ENCODE measurements around the gene NFATC1. TPM values are rescaled to one million over a fixed set of nuclear protein-coding genes. Genes with fewer than 3 reads are reported as not detected.
A peak's percentile ranks its signal among the peaks of the same experiment; 100 is the strongest.

Gene NFATC1
- total RNA-seq, 4 donors from 2014 or later, result 13.9 to 24.3 (median 16.7) TPM

- H3K36me3 ChIP-seq, result peaks cover 49% of the 10 kb centered on the region
- TF ChIP-seq POLR2A (IDR thresholded peaks at IDR 0.05), result no peak
- H3K4me1 ChIP-seq, result peaks cover 18% of the 10 kb centered on the region
- H3K9me3 ChIP-seq, result no peaks in the 10 kb centered on the region
- no peak overlapping the region for H3K27ac ChIP-seq
- no peaks in the 10 kb centered on the region for H3K27me3 ChIP-seq
- H3K4me3 ChIP-seq, result no peak overlapping the region
- DNase-seq (ENCODE audit: low spot score in 2 of 2), result no peak
- 94% methylated on average over 13 of the region's 26 CpGs for WGBS
Measured at GRCh38 chr18:79455261-79455660, 59.5 kb downstream of the NFATC1 start.

GRCh38 chr18:79456105-79456980 lies 60.6 kb downstream of the NFATC1 start:
- H3K27ac ChIP-seq, result no peak overlapping the region
- TF ChIP-seq POLR2AphosphoS5 (IDR thresholded peaks at IDR 0.05), result no peak
- H3K4me1 ChIP-seq, result peaks cover 18% of the 10 kb centered on the region
- no peak for DNase-seq (ENCODE audit: low spot score in 2 of 2)
- no peak overlapping the region for H3K4me3 ChIP-seq
- WGBS, result 92% methylated on average over 15 of the region's 37 CpGs
- no peaks in the 10 kb centered on the region for H3K9me3 ChIP-seq
- peaks cover 46% of the 10 kb centered on the region for H3K36me3 ChIP-seq
- no peaks in the 10 kb centered on the region for H3K27me3 ChIP-seq

- WGBS, result 84% methylated on average over 8 of the region's 12 CpGs
- Histone ChIP-seq H3K4me1 (peaks cover 18% of the 10 kb centered on the region), H3K9me3 (no peaks in the 10 kb centered on the region), H3K4me3 (no peak overlapping the region), H3K36me3 (peaks cover 44% of the 10 kb centered on the region), H3K27ac (no peak overlapping the region), H3K27me3 (no peaks in the 10 kb centered on the region)
- no peak for DNase-seq (ENCODE audit: low spot score in 2 of 2)
- TF ChIP-seq, protein P1, sequence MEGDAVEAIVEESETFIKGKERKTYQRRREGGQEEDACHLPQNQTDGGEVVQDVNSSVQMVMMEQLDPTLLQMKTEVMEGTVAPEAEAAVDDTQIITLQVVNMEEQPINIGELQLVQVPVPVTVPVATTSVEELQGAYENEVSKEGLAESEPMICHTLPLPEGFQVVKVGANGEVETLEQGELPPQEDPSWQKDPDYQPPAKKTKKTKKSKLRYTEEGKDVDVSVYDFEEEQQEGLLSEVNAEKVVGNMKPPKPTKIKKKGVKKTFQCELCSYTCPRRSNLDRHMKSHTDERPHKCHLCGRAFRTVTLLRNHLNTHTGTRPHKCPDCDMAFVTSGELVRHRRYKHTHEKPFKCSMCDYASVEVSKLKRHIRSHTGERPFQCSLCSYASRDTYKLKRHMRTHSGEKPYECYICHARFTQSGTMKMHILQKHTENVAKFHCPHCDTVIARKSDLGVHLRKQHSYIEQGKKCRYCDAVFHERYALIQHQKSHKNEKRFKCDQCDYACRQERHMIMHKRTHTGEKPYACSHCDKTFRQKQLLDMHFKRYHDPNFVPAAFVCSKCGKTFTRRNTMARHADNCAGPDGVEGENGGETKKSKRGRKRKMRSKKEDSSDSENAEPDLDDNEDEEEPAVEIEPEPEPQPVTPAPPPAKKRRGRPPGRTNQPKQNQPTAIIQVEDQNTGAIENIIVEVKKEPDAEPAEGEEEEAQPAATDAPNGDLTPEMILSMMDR (IDR thresholded peaks at IDR 0.05), result no peak
- TF ChIP-seq POLR2A (IDR thresholded peaks at IDR 0.05), result no peak
- no peak for TF ChIP-seq POLR2AphosphoS5 (IDR thresholded peaks at IDR 0.05)
- TF ChIP-seq EP300 (IDR thresholded peaks at IDR 0.05), result no peak
Measured at GRCh38 chr18:79457239-79457638, 61.5 kb downstream of the NFATC1 start.

GRCh38 chr18:79457652-79458051 lies 61.9 kb downstream of the NFATC1 start:
- DNase-seq (ENCODE audit: low spot score in 2 of 2), result no peak
- Histone ChIP-seq H3K27ac (no peak overlapping the region), H3K36me3 (peaks cover 42% of the 10 kb centered on the region), H3K4me1 (peaks cover 18% of the 10 kb centered on the region), H3K27me3 (no peaks in the 10 kb centered on the region), H3K4me3 (no peak overlapping the region), H3K9me3 (no peaks in the 10 kb centered on the region)
- TF ChIP-seq POLR2A (IDR thresholded peaks at IDR 0.05) (no peak), POLR2AphosphoS5 (IDR thresholded peaks at IDR 0.05) (no peak), EP300 (IDR thresholded peaks at IDR 0.05) (no peak)
- TF ChIP-seq, protein P1 (IDR thresholded peaks at IDR 0.05), result no peak
- 88% methylated on average over 16 of the region's 18 CpGs for WGBS

DNA sequence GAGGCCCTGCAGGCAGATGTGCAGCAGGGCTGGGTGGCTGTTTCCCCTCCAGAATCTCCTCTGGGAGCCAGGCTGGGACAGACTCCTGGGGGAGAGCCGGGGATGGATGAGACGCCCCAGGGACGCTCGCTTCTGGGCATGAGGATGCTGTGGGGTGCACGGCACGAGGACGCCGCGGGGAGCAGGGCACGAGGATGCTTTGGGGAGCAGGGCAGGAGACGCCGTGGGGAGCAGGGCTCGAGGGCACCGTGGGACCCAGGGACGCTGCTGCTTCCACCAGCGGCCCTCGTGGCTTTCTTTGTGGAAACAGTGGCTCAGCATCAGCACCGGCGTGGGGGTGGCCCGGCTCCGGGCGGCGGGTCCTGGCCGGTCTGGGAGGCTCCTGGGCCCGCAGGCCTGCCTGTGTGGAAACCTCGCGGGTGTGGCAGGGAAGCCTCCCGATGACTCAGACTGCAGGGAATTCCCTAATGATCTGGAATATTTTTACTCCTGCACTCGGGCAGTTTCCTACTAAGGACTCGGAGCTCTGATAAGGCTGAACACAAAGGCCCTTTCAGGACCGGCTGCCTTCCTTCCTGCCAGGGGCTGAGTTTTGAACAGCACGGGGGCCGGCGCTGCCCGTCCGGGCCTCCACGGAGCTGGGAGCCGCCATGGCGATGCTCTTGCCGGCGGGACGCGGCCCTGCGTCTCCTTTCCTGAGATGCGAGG lies 62.6 kb downstream of the NFATC1 start:
- no peak for TF ChIP-seq POLR2A (IDR thresholded peaks at IDR 0.05)
- TF ChIP-seq POLR2AphosphoS5 (IDR thresholded peaks at IDR 0.05), result peak in 1 of 3 donors; percentile 80
- Histone ChIP-seq H3K36me3 (peaks cover 44% of the 10 kb centered on the region), H3K4me3 (peak overlapping the region; percentile 26), H3K9me3 (no peaks in the 10 kb centered on the region), H3K27ac (peak overlapping the region; percentile 65), H3K27me3 (no peaks in the 10 kb centered on the region), H3K4me1 (peaks cover 18% of the 10 kb centered on the region)
- WGBS, result 47% methylated on average over 21 of the region's 45 CpGs
- peak in 1 of 2 donors; percentile 85 for DNase-seq (ENCODE audit: low spot score in 2 of 2)

- Histone ChIP-seq H3K4me3 (peak overlapping the region; percentile 26), H3K4me1 (peaks cover 18% of the 10 kb centered on the region), H3K36me3 (peaks cover 45% of the 10 kb centered on the region), H3K9me3 (no peaks in the 10 kb centered on the region), H3K27me3 (no peaks in the 10 kb centered on the region), H3K27ac (peak overlapping the region; percentile 65)
- no peak for TF ChIP-seq POLR2AphosphoS5 (IDR thresholded peaks at IDR 0.05)
- no peak for TF ChIP-seq POLR2A (IDR thresholded peaks at IDR 0.05)
- TF ChIP-seq, protein P1 (IDR thresholded peaks at IDR 0.05), result no peak
- no peak for TF ChIP-seq EP300 (IDR thresholded peaks at IDR 0.05)
- WGBS, result 81% methylated on average over 21 of the region's 40 CpGs
- no peak for DNase-seq (ENCODE audit: low spot score in 2 of 2)
Measured at GRCh38 chr18:79458917-79459803, 63.4 kb downstream of the NFATC1 start.

All from suprapubic skin (tissue), 4 donors.